ENCODE results near the gene SCO2. TPM values are rescaled to one million over a fixed set of nuclear protein-coding genes. Genes with fewer than 3 reads are reported as not detected.

SCO2 gene
- total and polyA plus RNA-seq, 2 of the 13 experiments (the other 11 are each of a cell fraction or from before 2014, with no cell fraction given) = 0.32 to 3.7 TPM

DNA sequence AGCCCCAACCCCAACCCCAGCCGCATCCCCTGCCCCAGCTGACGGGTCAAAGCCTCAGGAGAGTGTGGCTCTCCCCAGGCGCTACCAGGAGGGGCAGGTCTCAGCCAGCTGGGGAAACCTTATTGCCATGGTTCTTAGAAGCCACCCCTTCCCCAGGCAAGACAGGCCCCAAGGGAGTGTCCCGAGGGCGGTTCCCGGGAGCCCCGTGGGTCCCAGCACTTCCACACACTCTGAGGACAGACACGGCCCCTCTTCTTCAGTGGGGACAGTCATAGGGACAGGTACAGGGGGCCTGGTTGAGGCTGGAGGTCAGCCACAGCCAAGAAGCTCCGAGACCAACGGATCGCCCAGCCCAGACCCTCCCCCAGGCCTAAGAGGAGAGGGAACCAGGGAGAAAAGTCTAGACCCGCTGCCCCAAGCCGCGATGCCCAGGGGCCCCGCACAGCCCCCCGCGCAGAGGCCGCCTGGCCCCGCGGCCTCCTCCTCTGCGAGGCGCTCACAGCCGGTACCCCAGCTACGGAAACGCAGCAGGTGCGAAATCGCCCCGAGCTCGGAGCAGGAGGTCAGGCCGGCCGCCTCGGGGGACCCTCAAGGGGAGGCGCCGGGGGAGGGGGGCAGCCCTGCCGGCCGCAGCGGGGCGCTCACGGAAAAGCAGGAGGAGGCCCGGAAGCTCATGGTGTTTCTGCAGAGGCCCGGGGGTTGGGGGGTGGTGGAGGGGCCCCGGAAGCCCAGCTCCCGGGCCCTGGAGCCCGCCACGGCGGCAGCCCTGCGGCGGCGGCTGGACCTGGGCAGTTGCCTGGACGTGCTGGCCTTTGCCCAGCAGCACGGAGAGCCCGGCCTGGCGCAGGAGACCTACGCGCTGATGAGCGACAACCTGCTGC, 22.9 kb upstream of the SCO2 start:
- POLR2A ChIA-PET = interaction anchor here (0.6 to 4.2 kb wide), 5 partner anchors 9 to 656 kb away, joined by 3 to 34 read pairs (median 8); partner anchors contain the start of genes SCO2 and SYCE3
- no peaks in the 10 kb centered on the region for H3K79me2 ChIP-seq (ENCODE audit: insufficient read depth, low read length)
- no peaks in the 10 kb centered on the region for H3K36me3 ChIP-seq (replicated peaks in 1 of 2; ENCODE audit: control insufficient read depth in 1 of 2, insufficient read depth in 2 of 2, low read length in 2 of 2)
- DNase-seq (ENCODE audit: low spot score) = no peak
- no peak for ATAC-seq
- in situ Hi-C loops (cut with HindIII; ENCODE audit: extremely low pct_ligation_motif_present, low pct_unique_long_range_greater_than_20kb) (no loop called here), intact Hi-C loops (cut with micrococcal nuclease; ENCODE audit: unreplicated experiment) (no loop called here)
- no peak overlapping the region for H3K27ac ChIP-seq (ENCODE audit: extremely low read length, insufficient read depth, low read length)
- no peak overlapping the region for H3K4me2 ChIP-seq (ENCODE audit: low read depth, low read length)
- H3K4me1 ChIP-seq (ENCODE audit: insufficient read depth, low read length) = peaks cover 24% of the 10 kb centered on the region
- whole genome bisulfite sequencing (ENCODE audit: low lambda C conversion rate) = 88% methylated on average over 24 of the region's 56 CpGs
- peaks cover 3 to 30% of the 10 kb centered on the region in 2 experiments for H3K27me3 ChIP-seq (ENCODE audit: control insufficient read depth in 1 of 2, insufficient read depth in 2 of 2, low read length in 2 of 2)
- no peak overlapping the region for H3K9ac ChIP-seq (ENCODE audit: insufficient read depth, low read depth, low read length)
- no peaks in the 10 kb centered on the region for H3K9me3 ChIP-seq (ENCODE audit: low read length)
- no peak overlapping the region for H3K4me3 ChIP-seq (replicated peaks in 1 of 3; ENCODE audit: insufficient read depth in 1 of 3, low read depth in 2 of 3, low read length in 3 of 3)
- FAIRE-seq = no peak
- BruUV-seq (replicated peaks) = no TSS peak
- CTCF ChIA-PET (ENCODE audit: low intra/inter-chr PET ratio, low total read pairs) = no interaction called here
- TF ChIP-seq, protein P1, sequence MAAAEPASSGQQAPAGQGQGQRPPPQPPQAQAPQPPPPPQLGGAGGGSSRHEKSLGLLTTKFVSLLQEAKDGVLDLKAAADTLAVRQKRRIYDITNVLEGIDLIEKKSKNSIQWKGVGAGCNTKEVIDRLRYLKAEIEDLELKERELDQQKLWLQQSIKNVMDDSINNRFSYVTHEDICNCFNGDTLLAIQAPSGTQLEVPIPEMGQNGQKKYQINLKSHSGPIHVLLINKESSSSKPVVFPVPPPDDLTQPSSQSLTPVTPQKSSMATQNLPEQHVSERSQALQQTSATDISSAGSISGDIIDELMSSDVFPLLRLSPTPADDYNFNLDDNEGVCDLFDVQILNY (CRISPR knock-in tag; conservative IDR thresholded peaks at IDR 0.05) = no peak
- TF ChIP-seq SUZ12 (IDR thresholded peaks at IDR 0.05; ENCODE audit: low read depth, low read length) = no peak
- TF ChIP-seq ZBTB33 (CRISPR knock-in tag; IDR thresholded peaks at IDR 0.05) = peak; percentile 97
- H4K20me1 ChIP-seq (ENCODE audit: insufficient read depth, low read length) = no peaks in the 10 kb centered on the region
- no peak overlapping the region for H2AFZ ChIP-seq (ENCODE audit: low read length)

All from HepG2 (cell line).